ENCODE data around the gene PRODH2. TPM values are rescaled to one million over a fixed set of nuclear protein-coding genes. Genes with fewer than 3 reads are reported as not detected.

Gene PRODH2
- polyA plus RNA-seq, 1 of the 3 experiments (the other 2 are of a cell fraction), result not detected

GRCh38 chr19:35807633-35808032 is 5.0 kb downstream of the PRODH2 start:
- no peaks in the 10 kb centered on the region for H3K9me2 ChIP-seq
- H3F3A ChIP-seq (replicated peaks; ENCODE audit: insufficient read depth), result no peaks in the 10 kb centered on the region
- H3K27ac ChIP-seq (ENCODE audit: low read depth in 2 of 2, low read length in 1 of 2), result no peak overlapping the region
- no peak overlapping the region for H2AFZ ChIP-seq (ENCODE audit: low read depth)
- 39% methylated on average over 5 of the region's 5 CpGs for WGBS (ENCODE audit: low lambda C conversion rate)
- H3K9ac ChIP-seq, result no peak overlapping the region
- no peak for DNase-seq
- H3K36me3 ChIP-seq (replicated peaks in 1 of 2; ENCODE audit: control insufficient read depth in 1 of 2, insufficient read depth in 2 of 2, low read length in 1 of 2), result no peaks in the 10 kb centered on the region
- H3K9me3 ChIP-seq, result no peaks in the 10 kb centered on the region
- H3K4me1 ChIP-seq (ENCODE audit: control insufficient read depth in 1 of 2, insufficient read depth in 2 of 2, low read depth in 1 of 2, low read length in 1 of 2), result no peaks in the 10 kb centered on the region
- CTCF ChIA-PET, result interaction anchor here (0.9 to 1.4 kb wide), 2 partner anchors 9 to 11 kb away, joined by 3 to 4 read pairs; no protein-coding TSS in a partner anchor
- POLR2A ChIA-PET, result no interaction called here
- no peak overlapping the region for H3K4me2 ChIP-seq
- peaks cover 11% of the 10 kb centered on the region; the same call in 1 of the 2 replicates for H3K27me3 ChIP-seq (ENCODE audit: insufficient read depth)
- TF ChIP-seq FOXJ3 (CRISPR knock-in tag; IDR thresholded peaks at IDR 0.05) (no peak), YY1 (IDR thresholded peaks at IDR 0.05; ENCODE audit: low read depth) (no peak), EP300 (IDR thresholded peaks at IDR 0.05; ENCODE audit: borderline replicate concordance in 1 of 2, low read depth in 1 of 2, low read length in 1 of 2) (no peak), TCF12 (IDR thresholded peaks at IDR 0.05) (no peak), SIN3A (IDR thresholded peaks at IDR 0.05; ENCODE audit: borderline replicate concordance, low read depth, low read length) (no peak), PBX3 (IDR thresholded peaks at IDR 0.05) (no peak)
- no peaks in the 10 kb centered on the region for H4K20me1 ChIP-seq (ENCODE audit: insufficient read depth)
- no peak overlapping the region for H3K4me3 ChIP-seq (ENCODE audit: low read depth in 2 of 2, low read length in 1 of 2)
- H3K79me2 ChIP-seq (ENCODE audit: insufficient read depth), result no peaks in the 10 kb centered on the region

GRCh38 chr19:35806597-35806996 is 6.0 kb downstream of the PRODH2 start:
- Histone ChIP-seq H3K4me1 (ENCODE audit: control insufficient read depth in 1 of 2, insufficient read depth in 2 of 2, low read depth in 1 of 2, low read length in 1 of 2) (no peaks in the 10 kb centered on the region), H3K4me3 (ENCODE audit: low read depth in 2 of 2, low read length in 1 of 2) (no peak overlapping the region), H3K9me2 (no peaks in the 10 kb centered on the region), H3K9ac (no peak overlapping the region), H3K4me2 (no peak overlapping the region), H3K27me3 (ENCODE audit: insufficient read depth) (peaks cover 5% of the 10 kb centered on the region; the same call in 1 of the 2 replicates), H2AFZ (ENCODE audit: low read depth) (no peak overlapping the region), H3K36me3 (replicated peaks in 1 of 2; ENCODE audit: control insufficient read depth in 1 of 2, insufficient read depth in 2 of 2, low read length in 1 of 2) (no peaks in the 10 kb centered on the region), H3K27ac (ENCODE audit: low read depth in 2 of 2, low read length in 1 of 2) (no peak overlapping the region), H3K79me2 (ENCODE audit: insufficient read depth) (no peaks in the 10 kb centered on the region), H3F3A (replicated peaks; ENCODE audit: insufficient read depth) (no peaks in the 10 kb centered on the region), H4K20me1 (ENCODE audit: insufficient read depth) (no peaks in the 10 kb centered on the region), H3K9me3 (no peaks in the 10 kb centered on the region)
- 61% methylated on average over 15 of the region's 18 CpGs for WGBS (ENCODE audit: low lambda C conversion rate)
- POLR2A ChIA-PET, result no interaction called here
- DNase-seq, result no peak
- CTCF ChIA-PET, result interaction anchor here (1.4 kb wide), 1 partner anchor 10 kb away, joined by 4 read pairs; no protein-coding TSS in a partner anchor
- TF ChIP-seq CHD2 (IDR thresholded peaks at IDR 0.05; ENCODE audit: low read length, partially characterized antibody) (no peak), FOSL2 (IDR thresholded peaks at IDR 0.05; ENCODE audit: borderline replicate concordance, low read depth) (no peak), RXRA (IDR thresholded peaks at IDR 0.05; ENCODE audit: borderline replicate concordance, low read depth) (no peak), USF1 (IDR thresholded peaks at IDR 0.05; ENCODE audit: borderline replicate concordance, low read depth) (no peak), GABPA (IDR thresholded peaks at IDR 0.05; ENCODE audit: low read depth) (no peak), EP300 (IDR thresholded peaks at IDR 0.05; ENCODE audit: borderline replicate concordance in 1 of 2, low read depth in 1 of 2, low read length in 1 of 2) (no peak), IRF3 (IDR thresholded peaks at IDR 0.05; ENCODE audit: low read depth, low read length) (no peak), RFX5 (IDR thresholded peaks at IDR 0.05; ENCODE audit: low read length) (no peak), TEAD4 (IDR thresholded peaks at IDR 0.05; ENCODE audit: borderline replicate concordance, insufficient read depth) (no peak), TCF12 (IDR thresholded peaks at IDR 0.05) (no peak), REST (IDR thresholded peaks at IDR 0.05; ENCODE audit: low read depth, low read length) (no peak), MXI1 (IDR thresholded peaks at IDR 0.05; ENCODE audit: low read depth, low read length) (no peak), EZH2phosphoT487 (IDR thresholded peaks at IDR 0.05; ENCODE audit: borderline replicate concordance, low read depth) (no peak), CTCF (IDR thresholded peaks at IDR 0.05) (no peak), POLR2AphosphoS5 (IDR thresholded peaks at IDR 0.05; ENCODE audit: low read depth, low read length) (no peak)

Data from SK-N-SH (cell line).